Ascending aorta (tissue), 2 donors: ENCODE results near the gene ITGA11. TPM values are rescaled to one million over a fixed set of nuclear protein-coding genes. Genes with fewer than 3 reads are reported as not detected.

Source experiments
- DNase-seq, 2 donors: peaks; one replicate each; pipeline ENCODE4 v3.0.0-alpha.2; 2019; ENCODE audit warnings: low spot score in 2 of 2
- H3K27ac ChIP-seq, 2 donors: fragments of 200-600 bp; sonication (generic); one replicate each; pipeline ENCODE4 v1.5.1; 2016 to 2017; ENCODE audit warnings: mild to moderate bottlenecking in 1 of 2
- H3K27me3 ChIP-seq: fragments of 200-600 bp; sonication (generic); one replicate; pipeline ENCODE4 v1.5.1; 2017
- H3K36me3 ChIP-seq, 2 donors: fragments of 200-600 bp; sonication (generic); one replicate each; pipeline ENCODE4 v1.5.1; 2016
- H3K4me1 ChIP-seq, 2 donors: fragments of 200-600 bp; sonication (generic); one replicate each; pipeline ENCODE4 v1.5.1; 2016 to 2017; ENCODE audit warnings: mild to moderate bottlenecking in 1 of 2
- H3K4me3 ChIP-seq, 2 donors: fragments of 200-600 bp; sonication (generic); one replicate each; pipeline ENCODE4 v1.5.1; 2016 to 2017; ENCODE audit warnings: mild to moderate bottlenecking in 1 of 2
- H3K9me3 ChIP-seq, 2 donors: fragments of 200-600 bp; sonication (generic); one replicate each; pipeline ENCODE4 v1.5.1; 2016
- CTCF ChIP-seq, 3 experiments: fragments of 200-600 bp in 2 of 3; fragments of 450-650 bp in 1 of 3; sonication (generic) in 2 of 3; IDR thresholded peaks; one replicate each; pipeline ENCODE4 v1.5.1; 2016 to 2019; ENCODE audit warnings: antibody characterized with exemption in 3 of 3, mild to moderate bottlenecking in 1 of 3, moderate library complexity in 1 of 3
- intact Hi-C: fragments of 100-400 bp; cut with DNase I; formaldehyde crosslinking; loops from one replicate; pipeline ENCODE4 v1.15.1; 2023
- total RNA-seq: library from RNA; depleted of rRNA; stranded (reverse); fragments of >200 nt; gene quantifications from one replicate; pipeline ENCODE4 v1.1.0, GENCODE V29; 2016

Gene ITGA11
- total RNA-seq, 1 donor from 2014 or later = 136 TPM

- DNase-seq = peak in 1 of 2 donors; percentile 53
- no peaks in the 10 kb centered on the region for H3K36me3 ChIP-seq
- H3K4me3 ChIP-seq = no peak overlapping the region
- TF ChIP-seq CTCF (IDR thresholded peaks at IDR 0.05) = no peak
- intact Hi-C loops = loop anchor here (5.0 kb wide), 2 partner anchors 37 to 52 kb away; no protein-coding TSS in a partner anchor
- peaks cover 10 to 33% of the 10 kb centered on the region in 2 donors for H3K4me1 ChIP-seq
- peak overlapping the region; percentile 62 to 68 for H3K27ac ChIP-seq
- H3K9me3 ChIP-seq = no peaks in the 10 kb centered on the region
- no peaks in the 10 kb centered on the region for H3K27me3 ChIP-seq
Measured at GRCh38 chr15:68419301-68420175, 12.4 kb downstream of the ITGA11 start.

GRCh38 chr15:68418611-68419161 lies 13.3 kb downstream of the ITGA11 start:
- Histone ChIP-seq H3K36me3 (peaks cover 0 to 2% of the 10 kb centered on the region in 2 donors), H3K4me3 (no peak overlapping the region), H3K27ac (peak overlapping the region; percentile 62 to 68), H3K27me3 (no peaks in the 10 kb centered on the region), H3K4me1 (peaks cover 10 to 33% of the 10 kb centered on the region in 2 donors), H3K9me3 (no peaks in the 10 kb centered on the region)
- intact Hi-C loops = no loop called here
- no peak for TF ChIP-seq CTCF (IDR thresholded peaks at IDR 0.05)
- peak in 1 of 2 donors; percentile 61 for DNase-seq

- peak in 1 of 2 donors; percentile 25 for DNase-seq
- Histone ChIP-seq H3K4me3 (no peak overlapping the region), H3K27ac (peak overlapping the region; percentile 53 to 62), H3K36me3 (peaks cover 0 to 7% of the 10 kb centered on the region in 2 donors), H3K4me1 (peaks cover 10 to 37% of the 10 kb centered on the region in 2 donors), H3K27me3 (no peaks in the 10 kb centered on the region), H3K9me3 (no peaks in the 10 kb centered on the region)
- intact Hi-C loops = no loop called here
- TF ChIP-seq CTCF (IDR thresholded peaks at IDR 0.05) = no peak
Measured at GRCh38 chr15:68417897-68418296, 14.1 kb downstream of the ITGA11 start.

- intact Hi-C loops = no loop called here
- DNase-seq = peak in 1 of 2 donors; percentile 45
- Histone ChIP-seq H3K9me3 (no peaks in the 10 kb centered on the region), H3K27me3 (no peaks in the 10 kb centered on the region), H3K27ac (no peak overlapping the region), H3K4me1 (peaks cover 8 to 37% of the 10 kb centered on the region in 2 donors), H3K36me3 (peaks cover 0 to 7% of the 10 kb centered on the region in 2 donors), H3K4me3 (no peak overlapping the region)
- no peak for TF ChIP-seq CTCF (IDR thresholded peaks at IDR 0.05)
Measured at GRCh38 chr15:68417051-68417450, 14.9 kb downstream of the ITGA11 start.

- Histone ChIP-seq H3K4me1 (peaks cover 6 to 33% of the 10 kb centered on the region in 2 donors), H3K27ac (peak overlapping the region; percentile 8 to 32), H3K27me3 (no peaks in the 10 kb centered on the region), H3K9me3 (no peaks in the 10 kb centered on the region), H3K4me3 (no peak overlapping the region), H3K36me3 (peaks cover 0 to 7% of the 10 kb centered on the region in 2 donors)
- peak in 1 of 2 donors; percentile 39 for DNase-seq
- no peak for TF ChIP-seq CTCF (IDR thresholded peaks at IDR 0.05)
- intact Hi-C loops = no loop called here
Measured at GRCh38 chr15:68416158-68416535, 15.8 kb downstream of the ITGA11 start.
